H9 (cell line): ENCODE measurements around the gene KCND2. TPM values are rescaled to one million over a fixed set of nuclear protein-coding genes. Genes with fewer than 3 reads are reported as not detected.

Source experiments
- DNase-seq: peaks from one replicate; pipeline ENCODE4 v3.0.0-alpha.2; 2017
- H2AFZ ChIP-seq: one replicate; pipeline ENCODE4 v1.6.1; 2013; ENCODE audit warnings: mild to moderate bottlenecking, low read length, control low read depth, moderate library complexity
- H2AK5ac ChIP-seq: 2 replicates; pipeline ENCODE4 v1.6.1; 2013; ENCODE audit warnings: low read length, control low read depth, mixed read lengths; ENCODE audit not compliant: insufficient read length
- H2BK120ac ChIP-seq: one replicate; pipeline ENCODE4 v1.6.1; 2013; ENCODE audit warnings: low read depth, mild to moderate bottlenecking, low read length, control low read depth, inconsistent platforms; ENCODE audit not compliant: poor library complexity, severe bottlenecking
- H2BK12ac ChIP-seq: 2 replicates; pipeline ENCODE4 v1.6.1; 2013; ENCODE audit warnings: low read length, control low read depth, mixed read lengths, low read depth; ENCODE audit not compliant: insufficient read length
- H2BK15ac ChIP-seq: 2 replicates; pipeline ENCODE4 v1.6.1; 2013; ENCODE audit warnings: low read depth, low read length, control low read depth
- H2BK20ac ChIP-seq: one replicate; pipeline ENCODE4 v1.6.1; 2013; ENCODE audit warnings: low read depth, mild to moderate bottlenecking, low read length, control low read depth, inconsistent platforms; ENCODE audit not compliant: poor library complexity, severe bottlenecking
- H2BK5ac ChIP-seq: 2 replicates; pipeline ENCODE4 v1.6.1; 2013; ENCODE audit warnings: low read length, control low read depth, mixed read lengths; ENCODE audit not compliant: insufficient read length
- H3K14ac ChIP-seq: 2 replicates; pipeline ENCODE4 v1.6.1; 2013; ENCODE audit warnings: low read length, control low read depth; ENCODE audit not compliant: insufficient read depth
- H3K18ac ChIP-seq: 2 replicates; pipeline ENCODE4 v1.6.1; 2013; ENCODE audit warnings: low read depth, mild to moderate bottlenecking, mixed read lengths, low read length, control low read depth; ENCODE audit not compliant: insufficient read length
- H3K23ac ChIP-seq: 2 replicates; pipeline ENCODE4 v1.6.1; 2013; ENCODE audit warnings: low read length, control low read depth, mixed read lengths, low read depth; ENCODE audit not compliant: insufficient read length
- H3K23me2 ChIP-seq: 2 replicates; pipeline ENCODE4 v1.6.1; 2013; ENCODE audit warnings: low read depth, mild to moderate bottlenecking, mixed read lengths, low read length, control low read depth; ENCODE audit not compliant: insufficient read length, poor library complexity, severe bottlenecking
- H3K27ac ChIP-seq: 2 replicates; pipeline ENCODE4 v1.5.1; 2013; ENCODE audit warnings: low read length, control low read depth, mixed read lengths, low read depth; ENCODE audit not compliant: insufficient read length
- H3K27me3 ChIP-seq: 2 replicates; pipeline ENCODE4 v1.6.1; 2013; ENCODE audit warnings: low read length, control low read depth, inconsistent platforms; ENCODE audit not compliant: insufficient read depth
- H3K4ac ChIP-seq: 2 replicates; pipeline ENCODE4 v1.6.1; 2013; ENCODE audit warnings: low read depth, mild to moderate bottlenecking, control low read depth, inconsistent platforms, low read length, moderate library complexity
- H3K4me1 ChIP-seq: 2 replicates; pipeline ENCODE4 v1.6.1; 2013; ENCODE audit warnings: low read length, control low read depth, inconsistent platforms; ENCODE audit not compliant: insufficient read depth
- H3K4me2 ChIP-seq: 2 replicates; pipeline ENCODE4 v1.6.1; 2013; ENCODE audit warnings: low read length, control low read depth, mixed read lengths; ENCODE audit not compliant: insufficient read length, insufficient read depth
- H3K56ac ChIP-seq: 2 replicates; pipeline ENCODE4 v1.6.1; 2013; ENCODE audit warnings: low read depth, mild to moderate bottlenecking, mixed read lengths, low read length, control low read depth; ENCODE audit not compliant: insufficient read length
- H3K79me1 ChIP-seq: 2 replicates; pipeline ENCODE4 v1.6.1; 2013; ENCODE audit warnings: low read depth, mild to moderate bottlenecking, moderate library complexity, low read length, control low read depth, inconsistent platforms; ENCODE audit not compliant: insufficient read depth, poor library complexity, severe bottlenecking
- H3K79me2 ChIP-seq: 2 replicates; pipeline ENCODE4 v1.6.1; 2013; ENCODE audit warnings: low read length, control low read depth, inconsistent platforms; ENCODE audit not compliant: insufficient read depth
- H3K9ac ChIP-seq: 2 replicates; pipeline ENCODE4 v1.6.1; 2013; ENCODE audit warnings: low read length, control low read depth, mixed read lengths; ENCODE audit not compliant: insufficient read length; ENCODE audit errors: extremely low read depth
- H3K9me3 ChIP-seq: one replicate; pipeline ENCODE4 v1.6.1; 2013; ENCODE audit warnings: low read depth, low read length, inconsistent platforms; ENCODE audit not compliant: control insufficient read depth
- H3T11ph ChIP-seq: one replicate; pipeline ENCODE4 v1.6.1; 2013; ENCODE audit warnings: mild to moderate bottlenecking, low read length, control low read depth, inconsistent platforms
- H4K20me1 ChIP-seq: one replicate; pipeline ENCODE4 v1.6.1; 2013; ENCODE audit not compliant: control insufficient read depth, insufficient read length, insufficient read depth
- H4K5ac ChIP-seq: 2 replicates; pipeline ENCODE4 v1.6.1; 2013; ENCODE audit warnings: low read depth, mild to moderate bottlenecking, mixed read lengths, low read length, control low read depth; ENCODE audit not compliant: insufficient read length
- H4K8ac ChIP-seq: replicated peaks from 2 replicates; pipeline ENCODE4 v1.6.1; 2013; ENCODE audit warnings: low read length, control low read depth, mixed read lengths, low read depth; ENCODE audit not compliant: insufficient read length
- H4K91ac ChIP-seq: 2 replicates; pipeline ENCODE4 v1.6.1; 2013; ENCODE audit warnings: low read depth, mild to moderate bottlenecking, moderate library complexity, mixed read lengths, low read length, control low read depth; ENCODE audit not compliant: insufficient read length
- H3K27ac Mint-ChIP-seq, 3 experiments: 2 replicates in 2 of 3; 3 replicates in 1 of 3; pipeline ENCODE4 v1.8.0; 2020 to 2021; ENCODE audit warnings: mixed read lengths in 3 of 3, mild to moderate bottlenecking in 1 of 3, moderate library complexity in 1 of 3
- H3K27me3 Mint-ChIP-seq: 2 replicates; pipeline ENCODE4 v1.8.0; 2021; ENCODE audit warnings: low read depth, mild to moderate bottlenecking, moderate library complexity, mixed read lengths
- H3K36me3 Mint-ChIP-seq, 3 experiments: 2 replicates in 2 of 3; 3 replicates in 1 of 3; pipeline ENCODE4 v1.8.0; 2020 to 2021; ENCODE audit warnings: low read depth in 3 of 3, mixed read lengths in 3 of 3; ENCODE audit not compliant: insufficient read depth in 1 of 3
- H3K4me1 Mint-ChIP-seq, 2 experiments: 2 replicates each; pipeline ENCODE4 v1.8.0; 2020; ENCODE audit warnings: mixed read lengths in 2 of 2
- H3K4me3 Mint-ChIP-seq, 2 experiments: 2 replicates in 1 of 2; 3 replicates in 1 of 2; pipeline ENCODE4 v1.8.0; 2020 to 2021; ENCODE audit warnings: mild to moderate bottlenecking in 2 of 2, mixed read lengths in 2 of 2, moderate library complexity in 1 of 2
- H3K9me3 Mint-ChIP-seq, 2 experiments: 2 replicates in 1 of 2; 3 replicates in 1 of 2; pipeline ENCODE4 v1.8.0; 2020; ENCODE audit warnings: mild to moderate bottlenecking in 2 of 2, mixed read lengths in 2 of 2, moderate library complexity in 1 of 2
- CTCF ChIP-seq: fragments of 200-600 bp; sonication (generic); conservative IDR thresholded peaks from 3 replicates; pipeline ENCODE4 v1.8.0; 2021; ENCODE audit warnings: antibody characterized with exemption, mild to moderate bottlenecking
- WGBS: extraction: QIAGEN DNeasy Blood & Tissue Kit; methylation state at CpG from one replicate; pipeline ENCODE4 v1.1.7; 2013; ENCODE audit warnings: missing lambda C conversion rate, low lambda C conversion rate, mixed read lengths; ENCODE audit not compliant: insufficient read length; ENCODE audit errors: extremely low coverage; 5-methylcytosine and 5-hydroxymethylcytosine counted together
- total RNA-seq: library from RNA; stranded (reverse); gene quantifications from 2 replicates; pipeline ENCODE4 v1.2.1, GENCODE V29; 2021

Gene KCND2
- total RNA-seq, 1 experiment from 2014 or later = 6.4 TPM

- H3K9ac ChIP-seq = no peak overlapping the region
- Mint-ChIP-seq H3K4me1 (no peaks in the 10 kb centered on the region; a peak in 1 of 4 replicates), H3K36me3 (no peaks in the 10 kb centered on the region), H3K27me3 (no peaks in the 10 kb centered on the region), H3K27ac (no peak overlapping the region; a peak in 1 of 7 replicates), H3K4me3 (no peak overlapping the region), H3K9me3 (no peaks in the 10 kb centered on the region)
- no peak overlapping the region for H4K8ac ChIP-seq
- H2BK15ac ChIP-seq = no peak overlapping the region
- no peak overlapping the region for H3T11ph ChIP-seq
- no peak overlapping the region for H2BK12ac ChIP-seq
- H3K27ac ChIP-seq = no peak overlapping the region
- H4K91ac ChIP-seq = no peak overlapping the region
- no peaks in the 10 kb centered on the region for H3K27me3 ChIP-seq
- H3K14ac ChIP-seq = no peak overlapping the region
- no peaks in the 10 kb centered on the region for H3K79me2 ChIP-seq
- no peak overlapping the region for H3K4ac ChIP-seq
- H3K23me2 ChIP-seq = no peaks in the 10 kb centered on the region
- no peak overlapping the region for H3K4me2 ChIP-seq
- H3K4me1 ChIP-seq = no peaks in the 10 kb centered on the region
- WGBS = no CpG with 5 or more reads among the region's 1 CpG
- H2BK120ac ChIP-seq = no peak overlapping the region
- H3K56ac ChIP-seq = no peak overlapping the region
- H4K20me1 ChIP-seq = no peaks in the 10 kb centered on the region
- H2BK20ac ChIP-seq = no peak overlapping the region
- no peak overlapping the region for H3K18ac ChIP-seq
- no peak for DNase-seq
- no peaks in the 10 kb centered on the region for H3K79me1 ChIP-seq
- no peak overlapping the region for H3K23ac ChIP-seq
- H2AK5ac ChIP-seq = no peak overlapping the region
- no peak overlapping the region for H2AFZ ChIP-seq
- TF ChIP-seq CTCF = no peak
- no peak overlapping the region for H4K5ac ChIP-seq
- no peaks in the 10 kb centered on the region for H3K9me3 ChIP-seq
- H2BK5ac ChIP-seq = no peak overlapping the region
Measured at GRCh38 chr7:120709972-120710320, 437.0 kb downstream of the KCND2 start.
